HL-60 (cell line): ENCODE measurements around the gene COQ10A.

ENCODE experiments used
- GABPA ChIP-seq: IDR thresholded peaks from 2 replicates; pipeline ENCODE4 v1.6.1; 2012; ENCODE audit warnings: low read depth
- POLR2AphosphoS5 ChIP-seq: IDR thresholded peaks from 2 replicates; pipeline ENCODE4 v1.6.1; 2012; ENCODE audit warnings: low read depth
- TF ChIP-seq, protein P1 (sequence below): IDR thresholded peaks from one replicate; pipeline ENCODE4 v1.5.1; 2011; ENCODE audit warnings: low read length, control low read depth, inconsistent platforms; ENCODE audit not compliant: insufficient read depth
- TF ChIP-seq, protein P2 (sequence below): IDR thresholded peaks from 2 replicates; pipeline ENCODE4 v1.6.1; 2012; ENCODE audit warnings: low read depth; ENCODE audit not compliant: insufficient replicate concordance

DNA sequence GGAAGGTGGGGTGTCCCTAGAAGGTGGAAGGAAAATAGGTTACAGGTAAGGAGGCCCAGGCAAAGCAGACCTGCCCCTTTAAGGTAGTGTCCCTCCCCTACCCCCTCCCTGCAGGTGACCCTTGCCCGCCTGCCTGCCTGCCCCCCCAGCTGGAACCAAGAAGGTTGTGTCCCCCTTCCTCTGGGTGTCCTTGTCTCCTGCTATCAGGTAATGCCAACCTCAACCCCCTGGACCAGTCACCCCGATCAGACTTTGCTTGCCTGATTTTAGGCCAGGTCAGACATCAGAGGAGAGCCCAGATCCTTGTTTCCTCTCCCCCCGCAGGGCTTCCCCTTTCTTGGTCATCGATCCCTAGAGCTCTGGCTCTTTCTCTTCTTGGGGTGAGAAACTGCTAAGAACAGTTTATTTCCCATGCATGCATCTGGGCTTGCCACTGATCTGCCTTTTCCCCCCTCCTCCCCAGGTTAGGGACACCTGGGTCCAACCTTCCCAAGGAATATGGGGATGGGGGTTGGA lies 36.8 kb upstream of the COQ10A start, which contains the start of gene SLC39A5:
- TF ChIP-seq, protein P1, sequence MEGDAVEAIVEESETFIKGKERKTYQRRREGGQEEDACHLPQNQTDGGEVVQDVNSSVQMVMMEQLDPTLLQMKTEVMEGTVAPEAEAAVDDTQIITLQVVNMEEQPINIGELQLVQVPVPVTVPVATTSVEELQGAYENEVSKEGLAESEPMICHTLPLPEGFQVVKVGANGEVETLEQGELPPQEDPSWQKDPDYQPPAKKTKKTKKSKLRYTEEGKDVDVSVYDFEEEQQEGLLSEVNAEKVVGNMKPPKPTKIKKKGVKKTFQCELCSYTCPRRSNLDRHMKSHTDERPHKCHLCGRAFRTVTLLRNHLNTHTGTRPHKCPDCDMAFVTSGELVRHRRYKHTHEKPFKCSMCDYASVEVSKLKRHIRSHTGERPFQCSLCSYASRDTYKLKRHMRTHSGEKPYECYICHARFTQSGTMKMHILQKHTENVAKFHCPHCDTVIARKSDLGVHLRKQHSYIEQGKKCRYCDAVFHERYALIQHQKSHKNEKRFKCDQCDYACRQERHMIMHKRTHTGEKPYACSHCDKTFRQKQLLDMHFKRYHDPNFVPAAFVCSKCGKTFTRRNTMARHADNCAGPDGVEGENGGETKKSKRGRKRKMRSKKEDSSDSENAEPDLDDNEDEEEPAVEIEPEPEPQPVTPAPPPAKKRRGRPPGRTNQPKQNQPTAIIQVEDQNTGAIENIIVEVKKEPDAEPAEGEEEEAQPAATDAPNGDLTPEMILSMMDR = no peak
- TF ChIP-seq, protein P2, sequence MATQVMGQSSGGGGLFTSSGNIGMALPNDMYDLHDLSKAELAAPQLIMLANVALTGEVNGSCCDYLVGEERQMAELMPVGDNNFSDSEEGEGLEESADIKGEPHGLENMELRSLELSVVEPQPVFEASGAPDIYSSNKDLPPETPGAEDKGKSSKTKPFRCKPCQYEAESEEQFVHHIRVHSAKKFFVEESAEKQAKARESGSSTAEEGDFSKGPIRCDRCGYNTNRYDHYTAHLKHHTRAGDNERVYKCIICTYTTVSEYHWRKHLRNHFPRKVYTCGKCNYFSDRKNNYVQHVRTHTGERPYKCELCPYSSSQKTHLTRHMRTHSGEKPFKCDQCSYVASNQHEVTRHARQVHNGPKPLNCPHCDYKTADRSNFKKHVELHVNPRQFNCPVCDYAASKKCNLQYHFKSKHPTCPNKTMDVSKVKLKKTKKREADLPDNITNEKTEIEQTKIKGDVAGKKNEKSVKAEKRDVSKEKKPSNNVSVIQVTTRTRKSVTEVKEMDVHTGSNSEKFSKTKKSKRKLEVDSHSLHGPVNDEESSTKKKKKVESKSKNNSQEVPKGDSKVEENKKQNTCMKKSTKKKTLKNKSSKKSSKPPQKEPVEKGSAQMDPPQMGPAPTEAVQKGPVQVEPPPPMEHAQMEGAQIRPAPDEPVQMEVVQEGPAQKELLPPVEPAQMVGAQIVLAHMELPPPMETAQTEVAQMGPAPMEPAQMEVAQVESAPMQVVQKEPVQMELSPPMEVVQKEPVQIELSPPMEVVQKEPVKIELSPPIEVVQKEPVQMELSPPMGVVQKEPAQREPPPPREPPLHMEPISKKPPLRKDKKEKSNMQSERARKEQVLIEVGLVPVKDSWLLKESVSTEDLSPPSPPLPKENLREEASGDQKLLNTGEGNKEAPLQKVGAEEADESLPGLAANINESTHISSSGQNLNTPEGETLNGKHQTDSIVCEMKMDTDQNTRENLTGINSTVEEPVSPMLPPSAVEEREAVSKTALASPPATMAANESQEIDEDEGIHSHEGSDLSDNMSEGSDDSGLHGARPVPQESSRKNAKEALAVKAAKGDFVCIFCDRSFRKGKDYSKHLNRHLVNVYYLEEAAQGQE = no peak
- TF ChIP-seq GABPA (no peak), POLR2AphosphoS5 (no peak)
